A549 (cell line): ENCODE measurements around the gene TRIM7. TPM values are rescaled to one million over a fixed set of nuclear protein-coding genes. Genes with fewer than 3 reads are reported as not detected.

Experiments used
- ATAC-seq, 2 experiments: fragments of 200-7000 bp in 1 of 2; fragments of >200 bp in 1 of 2; cut with Nextera tagmentation in 1 of 2; cut with Tn5 transposase in 1 of 2; 3 replicates each; pipeline versions ENCODE4 v1.8.0 to v1.9.1; 2018 to 2020; ENCODE audit warnings: mild to moderate bottlenecking in 1 of 2, moderate library complexity in 1 of 2
- CTCF ChIA-PET: fragments of 300-600 bp; sonication (Branson Sonifier 250); formaldehyde crosslinking; extraction: SDS; loops from one replicate; lab custom pipeline; 2021; ENCODE audit warnings: antibody characterized with exemption, inconsistent platforms; lab: Yijun Ruan, JAX
- POLR2A ChIA-PET: fragments of 350-600 bp; formaldehyde crosslinking; extraction: SDS; loops from one replicate; lab custom pipeline; 2021; ENCODE audit warnings: antibody characterized with exemption, inconsistent platforms; lab: Yijun Ruan, JAX
- DNase-seq, 2 experiments: peaks; one replicate each; pipeline versions ENCODE4 v3.0.0 to v3.0.0-alpha.2; 2011 to 2016; ENCODE audit warnings: low read depth in 1 of 2, low spot score in 1 of 2
- FAIRE-seq: peaks from 2 replicates; lab custom pipeline; 2011; peaks lifted over from hg19 to GRCh38; lab: Jason Lieb, UNC
- H3K27ac ChIP-seq, 2 experiments: fragments of >200 bp; sonication (Bioruptor Twin); formaldehyde crosslinking; 3 replicates each; pipeline ENCODE4 v1.5.1; 2016 to 2017
- H3K4me1 ChIP-seq: fragments of >200 bp; sonication (Bioruptor Twin); formaldehyde crosslinking; 3 replicates; pipeline ENCODE4 v1.6.1; 2016
- H3K4me2 ChIP-seq: fragments of >200 bp; sonication (Bioruptor Twin); formaldehyde crosslinking; 3 replicates; pipeline ENCODE4 v1.6.1; 2016
- H3K4me3 ChIP-seq: fragments of >200 bp; sonication (Bioruptor Twin); formaldehyde crosslinking; 3 replicates; pipeline ENCODE4 v1.5.1; 2016
- H3K9me3 ChIP-seq: fragments of >200 bp; sonication (Bioruptor Twin); formaldehyde crosslinking; 3 replicates; pipeline ENCODE4 v1.6.1; 2016
- ATOH8 ChIP-seq: fragments of 250-450 bp; sonication (Bioruptor Pico); IDR thresholded peaks from 2 replicates; pipeline ENCODE4 v1.5.0; 2020; ENCODE audit warnings: low read depth, mild to moderate bottlenecking, moderate library complexity
- CBX8 ChIP-seq: fragments of 200-600 bp; sonication (generic); IDR thresholded peaks from 2 replicates; pipeline ENCODE4 v1.6.1; 2016
- CEBPB ChIP-seq, 2 experiments: fragments of >200 bp in 1 of 2; sonication (Bioruptor Twin) in 1 of 2; formaldehyde crosslinking in 1 of 2; IDR thresholded peaks; 2 replicates each; pipeline ENCODE4 v1.6.1; 2012 to 2016
- CHD2 ChIP-seq: fragments of 150-350 bp; IDR thresholded peaks from 2 replicates; pipeline ENCODE4 v1.6.1; 2014; ENCODE audit warnings: low read length; ENCODE audit not compliant: partially characterized antibody
- EHF ChIP-seq: fragments of 250-450 bp; sonication (Bioruptor Pico); IDR thresholded peaks from 2 replicates; pipeline ENCODE4 v1.5.0; 2020; ENCODE audit warnings: mild to moderate bottlenecking
- FOXS1 ChIP-seq: fragments of 250-450 bp; sonication (Bioruptor Pico); IDR thresholded peaks from 2 replicates; pipeline ENCODE4 v1.5.0; 2020; ENCODE audit warnings: mild to moderate bottlenecking, moderate library complexity
- HOXB5 ChIP-seq: fragments of 250-450 bp; sonication (Bioruptor Pico); IDR thresholded peaks from 2 replicates; pipeline ENCODE4 v1.5.0; 2020; ENCODE audit warnings: mild to moderate bottlenecking, moderate library complexity
- KDM1A ChIP-seq: fragments of 200-600 bp; sonication (generic); IDR thresholded peaks from 2 replicates; pipeline ENCODE4 v1.6.1; 2016; ENCODE audit warnings: low read depth, mild to moderate bottlenecking
- MAFK ChIP-seq: fragments of 450-650 bp; IDR thresholded peaks from 2 replicates; pipeline ENCODE4 v1.6.1; 2014; ENCODE audit not compliant: partially characterized antibody
- NFE2L2 ChIP-seq: fragments of 150-350 bp; conservative IDR thresholded peaks from 2 replicates; pipeline ENCODE4 v1.6.1; 2014; ENCODE audit warnings: low read length
- NPAS2 ChIP-seq: fragments of 250-450 bp; sonication (Bioruptor Pico); IDR thresholded peaks from 2 replicates; pipeline ENCODE4 v1.8.0; 2022; ENCODE audit warnings: mild to moderate bottlenecking, moderate library complexity, borderline replicate concordance
- POLR2A ChIP-seq: IDR thresholded peaks from 2 replicates; pipeline ENCODE4 v1.6.1; 2012; ENCODE audit warnings: mild to moderate bottlenecking, low read length
- POLR2AphosphoS2 ChIP-seq: conservative IDR thresholded peaks from 2 replicates; pipeline ENCODE4 v1.6.1; 2012; ENCODE audit warnings: low read length, improper control_type of control experiment, inconsistent platforms
- RAD21 ChIP-seq, 2 experiments: fragments of >200 bp in 1 of 2; sonication (Bioruptor Twin) in 1 of 2; formaldehyde crosslinking in 1 of 2; IDR thresholded peaks in 1 of 2; conservative IDR thresholded peaks in 1 of 2; 2 replicates in 1 of 2; 3 replicates in 1 of 2; pipeline ENCODE4 v1.6.1; 2012 to 2018; ENCODE audit warnings: inconsistent platforms in 1 of 2
- RARB ChIP-seq: fragments of 250-450 bp; sonication (Bioruptor Pico); IDR thresholded peaks from 2 replicates; pipeline ENCODE4 v1.8.0; 2021; ENCODE audit warnings: mild to moderate bottlenecking, moderate library complexity
- RFX5 ChIP-seq: fragments of 450-650 bp; IDR thresholded peaks from 2 replicates; pipeline ENCODE4 v1.7.1; 2014; ENCODE audit warnings: antibody characterized with exemption, mild to moderate bottlenecking, moderate library complexity
- SMC3 ChIP-seq: fragments of >200 bp; sonication (Bioruptor Twin); formaldehyde crosslinking; IDR thresholded peaks from 3 replicates; pipeline ENCODE4 v1.6.1; 2018; ENCODE audit warnings: inconsistent platforms
- ZNF302 ChIP-seq: fragments of 250-450 bp; sonication (Bioruptor Pico); IDR thresholded peaks from 2 replicates; pipeline ENCODE4 v1.9.0; 2021; ENCODE audit warnings: inconsistent platforms, mild to moderate bottlenecking, moderate library complexity
- WGBS: methylation state at CpG from one replicate; pipeline ENCODE4 v1.1.6; 2017; ENCODE audit errors: missing lambda C conversion rate; 5-methylcytosine and 5-hydroxymethylcytosine counted together
- polyA plus RNA-seq, 4 experiments: library from polyadenylated mRNA; depleted of rRNA in 3 of 4; stranded (reverse); fragments of >200 nt; fragmentation: RNase III in 1 of 4; extraction: RNeasy Plus Mini Kit Qiagen cat#74134 plus additional on column Dnase treatment in 1 of 4; gene quantifications; 2 replicates in 3 of 4; 3 replicates in 1 of 4; pipeline ENCODE4 v1.2.3, GENCODE V29; 2011 to 2017
- TF ChIP-seq, protein P1 (sequence below): IDR thresholded peaks from 2 replicates; pipeline ENCODE4 v1.6.1; 2012
- TF ChIP-seq, protein P2 (sequence below): fragments of 200-600 bp; sonication (generic); IDR thresholded peaks from 2 replicates; pipeline ENCODE4 v1.6.1; 2016; ENCODE audit warnings: antibody characterized with exemption, mild to moderate bottlenecking, moderate library complexity

TRIM7 gene
- polyA plus RNA-seq, 2 of the 4 experiments (the other 2 are of a cell fraction): 21.8 to 30.7 TPM

- TF ChIP-seq, protein P1, sequence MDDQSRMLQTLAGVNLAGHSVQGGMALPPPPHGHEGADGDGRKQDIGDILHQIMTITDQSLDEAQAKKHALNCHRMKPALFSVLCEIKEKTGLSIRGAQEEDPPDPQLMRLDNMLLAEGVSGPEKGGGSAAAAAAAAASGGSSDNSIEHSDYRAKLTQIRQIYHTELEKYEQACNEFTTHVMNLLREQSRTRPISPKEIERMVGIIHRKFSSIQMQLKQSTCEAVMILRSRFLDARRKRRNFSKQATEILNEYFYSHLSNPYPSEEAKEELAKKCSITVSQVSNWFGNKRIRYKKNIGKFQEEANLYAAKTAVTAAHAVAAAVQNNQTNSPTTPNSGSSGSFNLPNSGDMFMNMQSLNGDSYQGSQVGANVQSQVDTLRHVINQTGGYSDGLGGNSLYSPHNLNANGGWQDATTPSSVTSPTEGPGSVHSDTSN: no peak
- TF ChIP-seq MAFK (no peak), KDM1A (no peak), EHF (no peak)
Measured at GRCh38 chr5:181233088-181233800, 28.2 kb upstream of the TRIM7 start (continued).

DNA sequence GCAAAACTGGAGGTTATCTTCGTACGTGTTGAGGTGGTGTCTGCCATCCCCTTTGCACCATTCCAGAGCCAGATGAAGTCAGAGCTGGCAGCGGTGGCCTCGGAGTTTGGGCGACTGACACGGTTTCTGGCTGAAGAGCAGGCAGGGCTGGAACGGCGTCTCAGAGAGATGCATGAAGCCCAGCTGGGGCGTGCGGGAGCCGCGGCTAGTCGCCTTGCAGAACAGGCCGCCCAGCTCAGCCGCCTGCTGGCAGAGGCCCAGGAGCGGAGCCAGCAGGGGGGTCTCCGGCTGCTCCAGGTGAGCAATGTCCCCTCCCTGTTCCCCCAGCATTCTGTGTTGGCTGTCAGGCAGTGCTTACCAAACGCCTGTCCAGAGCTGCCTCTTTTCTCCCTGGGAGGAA, 27.6 kb upstream of the TRIM7 start:
- no peak overlapping the region for H3K4me3 ChIP-seq
- DNase-seq: no peak
- 93% methylated on average over 18 of the region's 18 CpGs for WGBS
- no peak overlapping the region for H3K27ac ChIP-seq
- FAIRE-seq: no peak
- POLR2A ChIA-PET: interaction anchor here (3.1 kb wide), 1 partner anchor 12 kb away, joined by 14 read pairs; the partner anchor contains the start of gene RACK1
- no peak overlapping the region for H3K4me2 ChIP-seq
- no peaks in the 10 kb centered on the region for H3K4me1 ChIP-seq
- TF ChIP-seq NPAS2 (CRISPR knock-in tag): no peak
- no peak for TF ChIP-seq RFX5
- no peak for TF ChIP-seq RAD21 (conservative IDR thresholded peaks at IDR 0.05 in 1 of 2, IDR thresholded peaks at IDR 0.05 in 1 of 2)
- TF ChIP-seq, protein P2, sequence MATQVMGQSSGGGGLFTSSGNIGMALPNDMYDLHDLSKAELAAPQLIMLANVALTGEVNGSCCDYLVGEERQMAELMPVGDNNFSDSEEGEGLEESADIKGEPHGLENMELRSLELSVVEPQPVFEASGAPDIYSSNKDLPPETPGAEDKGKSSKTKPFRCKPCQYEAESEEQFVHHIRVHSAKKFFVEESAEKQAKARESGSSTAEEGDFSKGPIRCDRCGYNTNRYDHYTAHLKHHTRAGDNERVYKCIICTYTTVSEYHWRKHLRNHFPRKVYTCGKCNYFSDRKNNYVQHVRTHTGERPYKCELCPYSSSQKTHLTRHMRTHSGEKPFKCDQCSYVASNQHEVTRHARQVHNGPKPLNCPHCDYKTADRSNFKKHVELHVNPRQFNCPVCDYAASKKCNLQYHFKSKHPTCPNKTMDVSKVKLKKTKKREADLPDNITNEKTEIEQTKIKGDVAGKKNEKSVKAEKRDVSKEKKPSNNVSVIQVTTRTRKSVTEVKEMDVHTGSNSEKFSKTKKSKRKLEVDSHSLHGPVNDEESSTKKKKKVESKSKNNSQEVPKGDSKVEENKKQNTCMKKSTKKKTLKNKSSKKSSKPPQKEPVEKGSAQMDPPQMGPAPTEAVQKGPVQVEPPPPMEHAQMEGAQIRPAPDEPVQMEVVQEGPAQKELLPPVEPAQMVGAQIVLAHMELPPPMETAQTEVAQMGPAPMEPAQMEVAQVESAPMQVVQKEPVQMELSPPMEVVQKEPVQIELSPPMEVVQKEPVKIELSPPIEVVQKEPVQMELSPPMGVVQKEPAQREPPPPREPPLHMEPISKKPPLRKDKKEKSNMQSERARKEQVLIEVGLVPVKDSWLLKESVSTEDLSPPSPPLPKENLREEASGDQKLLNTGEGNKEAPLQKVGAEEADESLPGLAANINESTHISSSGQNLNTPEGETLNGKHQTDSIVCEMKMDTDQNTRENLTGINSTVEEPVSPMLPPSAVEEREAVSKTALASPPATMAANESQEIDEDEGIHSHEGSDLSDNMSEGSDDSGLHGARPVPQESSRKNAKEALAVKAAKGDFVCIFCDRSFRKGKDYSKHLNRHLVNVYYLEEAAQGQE: no peak
- TF ChIP-seq NFE2L2: no peak
- TF ChIP-seq POLR2AphosphoS2: no peak
- TF ChIP-seq CBX8: no peak
- no peak for TF ChIP-seq HOXB5 (CRISPR knock-in tag)
- CTCF ChIA-PET: interaction anchor here (1.9 kb wide), 1 partner anchor 9 kb away, joined by 6 read pairs; no protein-coding TSS in a partner anchor
- ATAC-seq: no peak
- no peaks in the 10 kb centered on the region for H3K9me3 ChIP-seq

- Histone ChIP-seq H3K4me1 (no peaks in the 10 kb centered on the region), H3K27ac (no peak overlapping the region), H3K9me3 (no peaks in the 10 kb centered on the region), H3K4me3 (no peak overlapping the region), H3K4me2 (no peak overlapping the region)
- FAIRE-seq (no peak), ATAC-seq (peak in 1 of 2 experiments; percentile 7; a peak in 3 of 6 replicates), DNase-seq (no peak)
- WGBS: 72% methylated on average over 1 of the region's 7 CpGs
- ChIA-PET POLR2A (no interaction called here), CTCF (no interaction called here)
- TF ChIP-seq FOXS1 (CRISPR knock-in tag) (no peak), CHD2 (no peak), RARB (no peak), ATOH8 (no peak), ZNF302 (no peak), CEBPB (IDR thresholded peaks at IDR 0.05) (no peak), NPAS2 (CRISPR knock-in tag) (no peak), POLR2A (no peak), SMC3 (no peak)
Measured at GRCh38 chr5:181231432-181231831, 26.4 kb upstream of the TRIM7 start.
